Neuron (in vitro differentiated cells): ENCODE results near the gene HOXB8.

Experiments used
- H2AFZ ChIP-seq: one replicate; pipeline ENCODE4 v1.6.1; 2013; ENCODE audit warnings: low read depth, mild to moderate bottlenecking, inconsistent platforms, low read length, moderate library complexity
- H3K27me3 ChIP-seq: one replicate; pipeline ENCODE4 v1.6.1; 2013; ENCODE audit warnings: low read length; ENCODE audit not compliant: insufficient read depth
- H3K36me3 ChIP-seq: one replicate; pipeline ENCODE4 v1.6.1; 2013; ENCODE audit warnings: low read length; ENCODE audit not compliant: insufficient read depth
- H3K4me1 ChIP-seq: one replicate; pipeline ENCODE4 v1.6.1; 2013; ENCODE audit warnings: low read length; ENCODE audit not compliant: insufficient read depth
- H3K4me3 ChIP-seq: 2 replicates; pipeline ENCODE4 v1.5.1; 2013; ENCODE audit warnings: mild to moderate bottlenecking, low read length, moderate library complexity
- H3K9me3 ChIP-seq: one replicate; pipeline ENCODE4 v1.6.1; 2013; ENCODE audit warnings: low read length

HOXB8 gene

GRCh38 chr17:48615047-48615962, at the start of gene HOXB8:
Gene HOXB8 (minus strand): TSS chr17:48615292. CDS start chr17:48614704, 588 bp downstream.
- Histone ChIP-seq H2AFZ (no peak within 1 kb of the TSS), H3K36me3 (no peaks in the 10 kb centered on the region), H3K4me3 (no peak within 1 kb of the TSS), H3K4me1 (peaks cover 6% of the 10 kb centered on the region), H3K27me3 (peaks cover 98% of the 10 kb centered on the region), H3K9me3 (no peaks in the 10 kb centered on the region)

GRCh38 chr17:48663134-48663924, 48.2 kb upstream of the HOXB8 start:
- Histone ChIP-seq H2AFZ (no peak overlapping the region), H3K27me3 (peaks cover 8% of the 10 kb centered on the region), H3K4me3 (no peak overlapping the region), H3K36me3 (no peaks in the 10 kb centered on the region), H3K9me3 (no peaks in the 10 kb centered on the region), H3K4me1 (no peaks in the 10 kb centered on the region)

GRCh38 chr17:48655913-48656312, 40.8 kb upstream of the HOXB8 start:
- H3K4me1 ChIP-seq, result no peaks in the 10 kb centered on the region
- H3K36me3 ChIP-seq, result no peaks in the 10 kb centered on the region
- peaks cover 24% of the 10 kb centered on the region for H3K27me3 ChIP-seq
- H2AFZ ChIP-seq, result no peak overlapping the region
- no peaks in the 10 kb centered on the region for H3K9me3 ChIP-seq
- no peak overlapping the region for H3K4me3 ChIP-seq

GRCh38 chr17:48649741-48650140, 34.6 kb upstream of the HOXB8 start:
- H3K27me3 ChIP-seq, result peaks cover 44% of the 10 kb centered on the region
- no peaks in the 10 kb centered on the region for H3K9me3 ChIP-seq
- H3K4me1 ChIP-seq, result no peaks in the 10 kb centered on the region

GRCh38 chr17:48647963-48648245, 32.8 kb upstream of the HOXB8 start:
- Histone ChIP-seq H3K9me3 (no peaks in the 10 kb centered on the region), H3K36me3 (no peaks in the 10 kb centered on the region), H3K4me3 (no peak overlapping the region), H2AFZ (no peak overlapping the region), H3K4me1 (no peaks in the 10 kb centered on the region), H3K27me3 (peaks cover 63% of the 10 kb centered on the region)

More at GRCh38 chr17:48649741-48650140, 34.6 kb upstream of the HOXB8 start:
- Histone ChIP-seq H2AFZ (no peak overlapping the region), H3K36me3 (no peaks in the 10 kb centered on the region), H3K4me3 (no peak overlapping the region)

GRCh38 chr17:48647103-48647962, 32.2 kb upstream of the HOXB8 start:
- H3K9me3 ChIP-seq, result no peaks in the 10 kb centered on the region
- peaks cover 69% of the 10 kb centered on the region for H3K27me3 ChIP-seq
- no peak overlapping the region for H2AFZ ChIP-seq
- H3K36me3 ChIP-seq, result no peaks in the 10 kb centered on the region
- H3K4me1 ChIP-seq, result no peaks in the 10 kb centered on the region
- H3K4me3 ChIP-seq, result no peak overlapping the region

- H2AFZ ChIP-seq, result no peak overlapping the region
- H3K36me3 ChIP-seq, result no peaks in the 10 kb centered on the region
- peaks cover 77% of the 10 kb centered on the region for H3K27me3 ChIP-seq
- no peaks in the 10 kb centered on the region for H3K9me3 ChIP-seq
- no peaks in the 10 kb centered on the region for H3K4me1 ChIP-seq
- no peak overlapping the region for H3K4me3 ChIP-seq
These were observed 31.4 kb upstream of the HOXB8 start for GRCh38 chr17:48646183-48647102.

- Histone ChIP-seq H2AFZ (no peak overlapping the region), H3K9me3 (no peaks in the 10 kb centered on the region), H3K36me3 (no peaks in the 10 kb centered on the region), H3K4me3 (no peak overlapping the region), H3K27me3 (peaks cover 85% of the 10 kb centered on the region), H3K4me1 (no peaks in the 10 kb centered on the region)
These were observed 30.6 kb upstream of the HOXB8 start for GRCh38 chr17:48645639-48646182.

GRCh38 chr17:48644910-48645557, 29.9 kb upstream of the HOXB8 start:
- Histone ChIP-seq H3K4me3 (no peak overlapping the region), H2AFZ (no peak overlapping the region), H3K36me3 (no peaks in the 10 kb centered on the region), H3K9me3 (no peaks in the 10 kb centered on the region), H3K27me3 (peaks cover 89% of the 10 kb centered on the region), H3K4me1 (no peaks in the 10 kb centered on the region)

- Histone ChIP-seq H3K9me3 (no peaks in the 10 kb centered on the region), H3K4me3 (no peak overlapping the region), H2AFZ (no peak overlapping the region), H3K4me1 (no peaks in the 10 kb centered on the region), H3K27me3 (peaks cover 92% of the 10 kb centered on the region), H3K36me3 (no peaks in the 10 kb centered on the region)
These were observed 29.1 kb upstream of the HOXB8 start for GRCh38 chr17:48644159-48644558.

- Histone ChIP-seq H3K9me3 (no peaks in the 10 kb centered on the region), H3K36me3 (no peaks in the 10 kb centered on the region), H3K4me3 (no peak overlapping the region), H3K4me1 (no peaks in the 10 kb centered on the region), H2AFZ (no peak overlapping the region), H3K27me3 (peaks cover 97% of the 10 kb centered on the region)
These were observed 28.6 kb upstream of the HOXB8 start for GRCh38 chr17:48643697-48644012.
